Epithelial cell of alveolus of lung (primary cell): ENCODE measurements around the gene BICDL2. TPM values are rescaled to one million over a fixed set of nuclear protein-coding genes. Genes with fewer than 3 reads are reported as not detected.

Experiments
- total RNA-seq: library from RNA; depleted of rRNA; stranded (reverse); fragments of >200 nt; gene quantifications from 2 replicates; pipeline ENCODE4 v1.2.1, GENCODE V29; 2015

Gene BICDL2, protein sequence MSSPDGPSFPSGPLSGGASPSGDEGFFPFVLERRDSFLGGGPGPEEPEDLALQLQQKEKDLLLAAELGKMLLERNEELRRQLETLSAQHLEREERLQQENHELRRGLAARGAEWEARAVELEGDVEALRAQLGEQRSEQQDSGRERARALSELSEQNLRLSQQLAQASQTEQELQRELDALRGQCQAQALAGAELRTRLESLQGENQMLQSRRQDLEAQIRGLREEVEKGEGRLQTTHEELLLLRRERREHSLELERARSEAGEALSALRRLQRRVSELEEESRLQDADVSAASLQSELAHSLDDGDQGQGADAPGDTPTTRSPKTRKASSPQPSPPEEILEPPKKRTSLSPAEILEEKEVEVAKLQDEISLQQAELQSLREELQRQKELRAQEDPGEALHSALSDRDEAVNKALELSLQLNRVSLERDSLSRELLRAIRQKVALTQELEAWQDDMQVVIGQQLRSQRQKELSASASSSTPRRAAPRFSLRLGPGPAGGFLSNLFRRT
- 1.9 TPM in 1 of 2 replicates, not detected in the other for total RNA-seq

DNA sequence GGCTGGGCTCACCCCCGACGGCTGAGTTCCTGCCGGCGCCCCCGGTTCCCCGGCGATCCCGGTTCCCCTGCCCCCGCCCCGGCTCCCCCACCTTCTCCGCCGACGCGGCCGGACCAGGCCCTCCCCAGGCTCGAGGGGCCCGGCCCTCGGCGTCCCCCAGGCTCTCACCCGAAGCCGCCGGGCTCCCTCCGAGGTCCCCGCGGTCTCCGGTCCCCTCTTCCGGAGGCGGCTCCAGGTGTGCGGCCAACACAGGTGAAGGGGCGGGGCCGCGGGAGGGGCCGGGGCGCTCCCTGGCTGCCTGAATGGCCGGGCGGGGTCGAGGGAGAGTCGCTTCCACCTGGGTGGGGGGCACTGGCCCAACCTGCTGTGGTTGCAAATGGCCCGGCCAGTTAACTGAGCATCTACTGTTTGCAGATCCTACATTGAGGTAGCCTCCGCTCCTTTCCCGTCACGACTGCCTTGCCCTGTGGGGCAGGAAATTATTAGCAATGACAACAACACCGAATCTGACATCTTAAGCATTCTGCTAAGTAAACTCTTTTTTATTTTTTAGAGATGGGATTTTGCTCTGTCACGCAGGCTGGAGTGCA lies at the start of gene BICDL2:
TSS of gene BICDL2 (minus strand) at position 219 of the 590 bp plus-strand sequence. CDS start 1,448 bp downstream, outside the sequence.

DNA sequence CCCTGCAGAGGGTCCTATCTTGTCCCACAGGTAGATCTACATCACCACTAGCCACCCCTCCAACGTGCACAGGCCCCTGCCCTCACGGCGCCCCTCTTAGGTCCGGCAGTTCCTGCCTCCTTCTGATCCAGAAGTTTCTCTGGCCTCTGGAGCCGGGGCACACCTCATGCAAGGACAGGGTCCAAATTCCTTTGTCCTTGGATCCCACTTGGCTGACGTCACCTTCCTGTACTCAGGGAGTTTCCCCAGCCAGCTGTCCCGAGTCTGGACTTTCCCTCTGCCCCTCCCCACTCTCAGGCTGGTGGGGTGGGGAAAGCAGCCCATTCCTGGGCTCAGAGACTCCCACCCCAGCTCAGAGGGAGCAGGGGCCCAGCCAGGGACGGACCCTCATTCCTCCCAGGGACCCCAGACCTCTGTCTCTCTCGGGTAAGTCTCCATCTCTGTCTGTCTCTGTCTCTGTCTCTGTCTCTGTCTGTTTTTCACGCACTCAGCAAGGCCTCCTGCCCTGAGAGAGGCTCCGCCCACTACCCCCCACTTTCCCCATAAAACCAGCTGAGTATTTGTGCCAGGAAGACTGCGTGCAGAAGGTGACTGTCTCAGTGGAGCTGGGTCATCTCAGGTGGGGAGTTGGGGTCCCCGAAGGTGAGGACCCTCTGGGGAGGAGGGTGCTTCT lies 28.5 kb upstream of the BICDL2 start, which contains the start of gene IL32:
TSS of gene IL32 (plus strand) at position 572 of the 673 bp plus-strand sequence. CDS start 172 bp downstream, outside the sequence.

DNA sequence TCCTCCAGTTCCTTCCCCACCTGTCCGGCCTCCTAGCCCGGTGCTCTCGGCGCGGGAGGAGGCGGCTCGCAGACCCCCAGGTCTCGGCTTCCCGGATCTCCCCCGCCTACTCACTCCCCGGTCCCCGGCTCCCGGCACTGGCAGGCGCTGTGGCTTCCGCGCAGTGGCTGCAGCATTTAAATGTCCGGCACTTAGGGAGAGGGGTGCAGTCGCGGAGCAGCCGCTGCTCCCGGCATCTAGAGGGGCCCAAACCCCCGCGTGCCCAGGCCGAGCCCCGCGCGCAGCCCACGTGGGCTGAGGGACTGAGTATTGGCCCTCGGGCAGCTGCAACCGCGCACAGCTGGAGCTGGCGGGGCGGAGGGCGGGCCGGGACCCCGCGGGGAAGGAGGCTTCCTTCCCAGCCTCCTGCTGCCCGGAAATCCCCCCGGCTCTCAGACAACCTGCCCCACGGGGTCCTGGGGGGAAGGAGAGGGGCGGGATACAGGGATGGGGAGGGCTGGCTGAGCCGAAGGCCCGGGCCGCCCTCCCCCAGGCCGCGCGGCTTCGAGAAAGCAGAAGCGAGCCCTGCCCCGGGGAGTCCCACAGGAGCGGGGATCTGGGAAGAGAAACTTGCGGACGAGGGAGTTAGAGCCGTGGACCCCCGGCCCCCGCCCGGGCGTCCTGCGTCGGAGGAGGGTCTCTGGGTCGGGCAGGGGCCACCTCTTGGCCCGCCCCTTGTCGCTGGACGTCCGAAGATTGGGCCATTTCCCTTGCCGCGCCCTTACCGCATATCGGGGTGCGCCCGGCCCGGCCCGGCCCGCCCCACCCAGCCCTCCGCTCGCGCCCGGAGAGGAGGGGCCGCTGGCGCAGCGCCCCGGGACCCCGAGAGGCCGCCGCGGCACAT lies 9.3 kb upstream of the BICDL2 start, which contains the start of gene MMP25:
TSS of gene MMP25 (plus strand) at position 804 of the 883 bp plus-strand sequence. CDS start 357 bp downstream, outside the sequence.

DNA sequence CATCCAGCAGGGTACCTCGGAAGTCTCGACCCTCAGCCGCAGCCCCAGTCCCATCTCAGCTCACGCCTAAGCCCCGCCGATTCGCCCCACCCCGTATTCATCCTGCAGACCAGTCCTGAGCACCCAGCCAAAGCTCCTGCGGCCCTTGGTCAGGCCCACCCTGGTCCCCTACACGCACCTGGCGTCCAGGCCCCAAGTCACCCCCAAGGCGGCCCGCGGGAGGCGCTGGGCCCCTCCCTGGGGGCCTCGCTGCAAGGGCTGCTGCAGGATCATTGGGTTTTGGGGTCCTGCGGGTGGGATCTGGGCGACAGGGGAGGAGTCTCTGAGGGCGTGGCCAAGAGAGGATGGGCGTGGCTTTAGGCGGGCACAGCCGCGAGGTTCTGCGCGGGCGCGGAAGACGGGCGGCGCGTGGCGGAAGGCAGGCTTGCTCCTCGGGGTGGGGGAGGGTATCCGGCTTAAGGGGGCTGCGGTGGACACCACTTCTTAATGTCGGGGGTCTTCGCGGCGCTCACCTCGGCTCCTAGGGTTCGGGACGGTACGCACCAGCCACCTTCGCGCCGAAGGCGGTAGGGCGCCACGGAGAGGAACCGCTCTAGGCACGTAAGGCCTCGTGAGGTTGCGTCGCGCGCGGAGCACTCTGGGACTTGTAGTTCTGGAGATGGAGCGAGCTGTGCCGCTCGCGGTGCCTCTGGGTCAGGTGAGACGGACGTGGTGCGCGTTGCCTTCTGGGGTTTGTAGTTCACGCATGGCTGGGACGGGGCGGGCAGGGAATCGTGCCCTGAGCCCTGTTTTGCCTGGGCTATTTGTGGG lies 12.9 kb downstream of the BICDL2 start, which contains the start of the genes HCFC1R1 and THOC6:
TSS of gene HCFC1R1 (minus strand) at position 274 of the 810 bp plus-strand sequence. CDS start at position 273, 1 bp downstream.
TSS of gene THOC6 (plus strand) at position 367 of the 810 bp plus-strand sequence. CDS start at position 659, 292 bp downstream.

DNA sequence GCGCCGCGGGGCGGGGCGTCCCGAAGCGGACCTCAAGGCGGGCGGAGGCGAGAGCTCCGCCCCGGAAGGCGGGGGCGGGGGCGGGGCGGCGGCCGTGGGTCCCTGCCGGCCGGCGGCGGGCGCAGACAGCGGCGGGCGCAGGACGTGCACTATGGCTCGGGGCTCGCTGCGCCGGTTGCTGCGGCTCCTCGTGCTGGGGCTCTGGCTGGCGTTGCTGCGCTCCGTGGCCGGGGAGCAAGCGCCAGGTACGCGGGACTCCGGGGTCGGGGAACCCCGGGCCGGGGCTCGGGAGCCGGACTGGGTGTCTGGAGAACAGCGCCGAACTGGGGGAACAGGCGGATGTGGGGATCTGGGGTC lies 16.5 kb downstream of the BICDL2 start, which contains the start of gene TNFRSF12A:
TSS of gene TNFRSF12A (plus strand) at position 122 of the 357 bp plus-strand sequence. CDS start at position 152, 30 bp downstream.

DNA sequence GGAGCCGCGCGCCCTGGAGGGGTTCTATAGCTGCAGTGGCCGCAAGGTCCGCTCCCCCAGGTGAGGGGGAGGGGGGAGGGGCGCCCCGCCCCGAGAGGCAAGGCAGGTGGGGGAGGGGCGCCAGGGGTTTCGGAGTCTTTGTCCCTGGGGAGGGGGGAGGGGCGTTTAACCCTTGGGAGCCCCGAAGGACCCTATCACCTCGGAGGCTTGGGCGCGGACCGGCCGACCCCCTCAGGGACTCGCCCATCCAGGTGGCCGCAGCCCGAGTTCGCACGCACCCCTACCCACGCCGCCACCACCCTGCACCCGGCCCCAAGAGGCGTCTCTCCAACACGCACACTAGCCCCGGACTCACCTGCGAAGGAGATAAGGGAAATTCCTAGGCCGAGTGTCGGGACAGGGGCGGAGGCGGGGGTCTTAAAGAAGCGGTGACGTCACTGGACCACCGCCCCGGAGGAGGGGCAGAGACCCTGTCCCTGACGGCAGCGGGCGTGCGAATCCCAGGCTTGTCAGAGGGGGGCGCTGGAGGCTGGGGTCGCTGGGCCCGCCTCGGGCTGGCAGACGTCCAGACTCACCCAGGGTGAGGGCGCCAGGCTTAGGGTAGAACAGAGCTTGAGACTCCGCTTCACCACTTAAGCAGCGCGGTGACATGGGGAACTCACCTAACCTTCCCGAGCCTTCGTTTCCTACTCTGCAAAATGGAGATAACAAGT lies 18.8 kb downstream of the BICDL2 start, which contains the start of gene CLDN6:
TSS of gene CLDN6 (minus strand) at position 390 of the 713 bp plus-strand sequence. CDS start 2,162 bp downstream, outside the sequence.

DNA sequence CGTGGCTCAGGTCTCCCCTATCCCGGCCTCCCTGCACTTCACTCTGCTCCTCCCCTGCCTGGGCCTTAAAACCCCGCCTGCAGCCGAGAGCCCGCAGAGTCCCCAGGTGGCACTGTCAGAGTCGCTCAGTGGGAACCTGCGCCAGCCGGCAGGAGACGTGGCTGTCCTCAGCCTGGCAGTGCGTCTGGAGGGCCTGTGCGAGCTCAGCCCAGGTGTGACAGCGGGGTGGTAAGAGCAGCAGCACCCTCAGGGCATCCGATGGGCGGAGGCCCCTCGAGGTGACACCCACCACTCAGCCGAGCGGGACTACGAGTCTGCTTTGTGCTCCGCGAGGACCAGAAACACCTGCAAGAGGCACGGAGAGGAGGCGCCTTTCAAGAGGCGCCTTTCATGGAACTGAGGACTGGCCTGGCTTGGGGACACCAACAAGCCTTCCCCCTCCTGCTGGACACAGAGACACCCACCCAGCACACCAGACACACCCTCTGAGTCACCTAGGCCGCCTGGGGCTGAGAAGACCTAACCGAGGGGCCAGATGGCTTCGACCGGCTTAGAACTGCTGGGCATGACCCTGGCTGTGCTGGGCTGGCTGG lies 23.8 kb downstream of the BICDL2 start, which contains the start of gene CLDN9:
TSS of gene CLDN9 (plus strand) at position 96 of the 593 bp plus-strand sequence. CDS start at position 536, 440 bp downstream.

DNA sequence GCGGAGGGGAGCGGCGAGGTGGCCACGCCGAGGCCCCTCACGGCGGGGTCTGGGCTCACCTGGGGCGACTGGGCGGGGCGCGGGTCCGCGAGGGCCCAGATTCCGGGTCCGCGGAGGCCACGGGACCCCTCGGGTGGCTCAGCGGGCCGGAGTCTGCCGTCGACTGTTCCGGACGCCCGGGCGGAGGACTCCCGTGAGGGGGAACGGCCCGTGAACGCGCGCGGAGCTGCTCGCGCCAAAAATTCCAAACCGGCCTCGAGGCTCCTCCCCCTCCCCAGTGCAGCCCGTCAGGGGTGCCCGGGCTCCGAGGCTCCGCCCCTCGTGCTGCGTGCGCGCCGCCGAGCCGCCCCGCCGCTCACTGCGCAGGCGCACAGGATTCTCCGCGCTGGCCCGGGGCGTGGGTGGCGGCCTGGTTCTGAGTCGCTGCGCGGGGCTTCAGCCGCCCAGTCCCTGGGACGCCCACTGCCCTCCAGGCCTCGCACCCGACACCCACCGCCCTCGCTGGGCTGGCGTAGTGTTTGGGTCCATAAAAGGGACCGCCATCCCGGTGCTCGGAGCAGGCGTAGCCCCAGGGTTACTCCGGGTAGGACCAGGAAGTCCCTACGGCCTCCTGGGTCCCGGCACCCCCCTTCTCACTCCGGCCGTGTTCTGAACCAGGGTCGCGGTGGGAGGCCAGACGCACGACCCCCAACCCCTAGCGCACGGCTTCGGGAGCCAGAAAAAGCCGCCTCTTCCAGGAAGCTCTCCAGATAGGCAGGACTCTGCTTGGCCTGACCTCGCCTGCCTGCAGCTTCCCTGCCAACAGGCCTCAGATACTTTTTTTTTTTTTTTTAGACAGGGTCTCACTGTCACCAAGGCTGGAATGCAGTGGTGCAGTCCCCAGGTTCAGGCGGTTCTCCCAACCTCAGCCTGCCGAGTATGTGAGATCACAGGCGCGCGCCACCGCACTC lies 56.2 kb downstream of the BICDL2 start, which contains the start of gene PKMYT1:
TSS of gene PKMYT1 (minus strand) at position 220 of the 950 bp plus-strand sequence. CDS start 789 bp downstream, outside the sequence.

Other genes with a start within 250 kb of the BICDL2 start
- not detected in 2 replicates for gene PRSS33, start 249.4 kb downstream of the BICDL2 start, total RNA-seq
- gene PRSS41, start 238.5 kb downstream of the BICDL2 start, total RNA-seq: not detected in 2 replicates
- gene PRSS21, start 219.7 kb downstream of the BICDL2 start, total RNA-seq: 2.2 TPM in 1 of 2 replicates, not detected in the other
- gene ZG16B, start 206.6 kb downstream of the BICDL2 start, total RNA-seq: 1.4 TPM in 1 of 2 replicates, not detected in the other
- 0.40 and 4.3 TPM in 2 replicates for gene PRSS22, start 178.8 kb downstream of the BICDL2 start, total RNA-seq
- 76.9 and 147 TPM in 2 replicates for gene FLYWCH2, start 153.7 kb downstream of the BICDL2 start, total RNA-seq
- 34.7 and 50.4 TPM in 2 replicates for gene FLYWCH1, start 125.0 kb downstream of the BICDL2 start, total RNA-seq
- 1.2 TPM in 1 of 2 replicates, not detected in the other for gene KREMEN2, start 72.7 kb downstream of the BICDL2 start, total RNA-seq
- gene PAQR4, start 67.6 kb downstream of the BICDL2 start, total RNA-seq: 6.7 and 13.7 TPM in 2 replicates
- 12.6 and 30.1 TPM in 2 replicates for gene PKMYT1, start 56.5 kb downstream of the BICDL2 start, total RNA-seq
- 0.39 TPM in 1 of 2 replicates, not detected in the other for gene CLDN9, start 24.0 kb downstream of the BICDL2 start, total RNA-seq
- gene CLDN6, start 18.8 kb downstream of the BICDL2 start, total RNA-seq: 2.6 and 23.9 TPM in 2 replicates
- 24.8 and 323 TPM in 2 replicates for gene TNFRSF12A, start 16.6 kb downstream of the BICDL2 start, total RNA-seq
- 56.6 and 61.4 TPM in 2 replicates for gene HCFC1R1, start 13.0 kb downstream of the BICDL2 start, total RNA-seq
- 18.5 and 33.4 TPM in 2 replicates for gene THOC6, start 12.9 kb downstream of the BICDL2 start, total RNA-seq
- 0.13 TPM in 1 of 2 replicates, not detected in the other for gene MMP25, start 9.6 kb upstream of the BICDL2 start, total RNA-seq
- 5.3 and 123 TPM in 2 replicates for gene IL32, start 28.7 kb upstream of the BICDL2 start, total RNA-seq
- gene ZSCAN10, start 62.4 kb upstream of the BICDL2 start, total RNA-seq: not detected in 2 replicates
- gene ZNF205, start 75.6 kb upstream of the BICDL2 start, total RNA-seq: 9.6 and 18.7 TPM in 2 replicates
- gene ZNF213, start 98.1 kb upstream of the BICDL2 start, total RNA-seq: 7.2 and 12.7 TPM in 2 replicates
- gene OR1F1, start 151.3 kb upstream of the BICDL2 start, total RNA-seq: not detected in 2 replicates
- gene ZNF200, start 198.2 kb upstream of the BICDL2 start, total RNA-seq: 4.4 and 12.1 TPM in 2 replicates
- gene MEFV, start 219.7 kb upstream of the BICDL2 start, total RNA-seq: not detected in 2 replicates
- 34.6 and 49.3 TPM in 2 replicates for gene ZNF263, start 246.5 kb upstream of the BICDL2 start, total RNA-seq